ENCODE results near the gene NR1D2.

DNA sequence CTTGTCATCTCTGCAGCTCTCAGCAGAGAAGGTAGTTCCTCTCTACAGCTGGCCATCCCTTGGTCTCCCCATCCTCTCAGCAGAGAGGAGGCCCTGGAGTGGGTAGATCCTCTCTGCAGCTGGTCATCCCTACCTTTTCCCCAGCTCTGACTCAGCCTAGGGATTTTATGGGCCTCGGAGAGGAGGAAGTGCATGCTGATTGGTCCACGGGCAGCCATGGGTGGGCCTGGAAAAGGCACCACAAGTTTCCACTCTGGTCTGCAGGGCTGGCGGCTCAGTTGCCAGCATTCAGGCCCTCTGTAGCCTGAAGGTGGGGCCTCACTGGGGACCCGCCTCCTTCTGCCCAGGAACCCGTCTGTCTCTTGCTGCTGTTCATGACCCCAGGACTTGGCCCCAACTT is 36.9 kb downstream of the NR1D2 start:
- no peak for TF ChIP-seq DPF2 (CRISPR knock-in tag; IDR thresholded peaks at IDR 0.05; ENCODE audit: borderline replicate concordance, low read depth)
- TF ChIP-seq EP300 (IDR thresholded peaks at IDR 0.05; ENCODE audit: low read depth in 2 of 2, low read length in 2 of 2): no peak
- no peak for TF ChIP-seq EP300 (CRISPR knock-in tag; IDR thresholded peaks at IDR 0.05; ENCODE audit: borderline replicate concordance)
- TF ChIP-seq MED1 (CRISPR knock-in tag; IDR thresholded peaks at IDR 0.05): no peak
- no peak for TF ChIP-seq SOX6 (IDR thresholded peaks at IDR 0.05)
- no peak for TF ChIP-seq SOX6 (CRISPR knock-in tag; IDR thresholded peaks at IDR 0.05)
- no peak for TF ChIP-seq NR1H2 (CRISPR knock-in tag; IDR thresholded peaks at IDR 0.05; ENCODE audit: borderline replicate concordance, low read depth)
- TF ChIP-seq, protein P1, sequence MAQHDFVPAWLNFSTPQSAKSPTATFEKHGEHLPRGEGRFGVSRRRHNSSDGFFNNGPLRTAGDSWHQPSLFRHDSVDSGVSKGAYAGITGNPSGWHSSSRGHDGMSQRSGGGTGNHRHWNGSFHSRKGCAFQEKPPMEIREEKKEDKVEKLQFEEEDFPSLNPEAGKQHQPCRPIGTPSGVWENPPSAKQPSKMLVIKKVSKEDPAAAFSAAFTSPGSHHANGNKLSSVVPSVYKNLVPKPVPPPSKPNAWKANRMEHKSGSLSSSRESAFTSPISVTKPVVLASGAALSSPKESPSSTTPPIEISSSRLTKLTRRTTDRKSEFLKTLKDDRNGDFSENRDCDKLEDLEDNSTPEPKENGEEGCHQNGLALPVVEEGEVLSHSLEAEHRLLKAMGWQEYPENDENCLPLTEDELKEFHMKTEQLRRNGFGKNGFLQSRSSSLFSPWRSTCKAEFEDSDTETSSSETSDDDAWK (CRISPR knock-in tag; IDR thresholded peaks at IDR 0.05): no peak
- TF ChIP-seq SP140L (CRISPR knock-in tag; IDR thresholded peaks at IDR 0.05; ENCODE audit: borderline replicate concordance): no peak
- no peak for TF ChIP-seq POLR2AphosphoS5 (IDR thresholded peaks at IDR 0.05; ENCODE audit: low read depth, low read length)
- no peak for TF ChIP-seq ZNF614 (CRISPR knock-in tag; IDR thresholded peaks at IDR 0.05; ENCODE audit: borderline replicate concordance)
- no peak for TF ChIP-seq NONO (IDR thresholded peaks at IDR 0.05)
- no peak for TF ChIP-seq NONO (CRISPR knock-in tag; conservative IDR thresholded peaks at IDR 0.05)
- no peak for TF ChIP-seq SKI (IDR thresholded peaks at IDR 0.05; ENCODE audit: partially characterized antibody)
- no peak for TF ChIP-seq ZNF326 (CRISPR knock-in tag; IDR thresholded peaks at IDR 0.05; ENCODE audit: borderline replicate concordance)
- no peak for TF ChIP-seq JUNB (CRISPR knock-in tag; IDR thresholded peaks at IDR 0.05; ENCODE audit: borderline replicate concordance)
- TF ChIP-seq EZH2 (conservative IDR thresholded peaks at IDR 0.05; ENCODE audit: low read depth, low read length): no peak

Data from HepG2 (cell line).